Ishikawa (cell line): Measurements from ENCODE around the gene PDCD4.

Source experiments
- CEBPB ChIP-seq: IDR thresholded peaks from 2 replicates; pipeline ENCODE4 v1.6.1; 2012
- CREB1 ChIP-seq: IDR thresholded peaks from 2 replicates; pipeline ENCODE4 v1.6.1; 2012; ENCODE audit warnings: low read depth
- EGR1 ChIP-seq: IDR thresholded peaks from 2 replicates; pipeline ENCODE4 v1.6.1; 2012
- EP300 ChIP-seq: IDR thresholded peaks from 2 replicates; pipeline ENCODE4 v1.6.1; 2012; ENCODE audit warnings: borderline replicate concordance
- FOXM1 ChIP-seq: IDR thresholded peaks from 2 replicates; pipeline ENCODE4 v1.6.1; 2012; ENCODE audit warnings: low read depth, borderline replicate concordance
- NFIC ChIP-seq: IDR thresholded peaks from 2 replicates; pipeline ENCODE4 v1.6.1; 2012
- RAD21 ChIP-seq: IDR thresholded peaks from 2 replicates; pipeline ENCODE4 v1.6.1; 2012; ENCODE audit warnings: low read depth
- TAF1 ChIP-seq: IDR thresholded peaks from 2 replicates; pipeline ENCODE4 v1.6.1; 2012; ENCODE audit warnings: low read depth, mild to moderate bottlenecking
- TCF12 ChIP-seq: IDR thresholded peaks from 2 replicates; pipeline ENCODE4 v1.6.1; 2012; ENCODE audit warnings: low read depth
- TEAD4 ChIP-seq: IDR thresholded peaks from 2 replicates; pipeline ENCODE4 v1.6.1; 2012
- YY1 ChIP-seq: IDR thresholded peaks from 2 replicates; pipeline ENCODE4 v1.6.1; 2012; ENCODE audit warnings: low read depth
- ZBTB7A ChIP-seq: IDR thresholded peaks from 2 replicates; pipeline ENCODE4 v1.6.1; 2012; ENCODE audit warnings: low read depth
- TF ChIP-seq, protein P1 (sequence below): IDR thresholded peaks from 2 replicates; pipeline ENCODE4 v1.6.1; 2012
- TF ChIP-seq, protein P2 (sequence below): IDR thresholded peaks from 2 replicates; pipeline ENCODE4 v1.6.1; 2012; ENCODE audit warnings: low read depth, mild to moderate bottlenecking
- TF ChIP-seq, protein P3 (sequence below): IDR thresholded peaks from 2 replicates; pipeline ENCODE4 v1.6.1; 2012

Gene PDCD4

DNA sequence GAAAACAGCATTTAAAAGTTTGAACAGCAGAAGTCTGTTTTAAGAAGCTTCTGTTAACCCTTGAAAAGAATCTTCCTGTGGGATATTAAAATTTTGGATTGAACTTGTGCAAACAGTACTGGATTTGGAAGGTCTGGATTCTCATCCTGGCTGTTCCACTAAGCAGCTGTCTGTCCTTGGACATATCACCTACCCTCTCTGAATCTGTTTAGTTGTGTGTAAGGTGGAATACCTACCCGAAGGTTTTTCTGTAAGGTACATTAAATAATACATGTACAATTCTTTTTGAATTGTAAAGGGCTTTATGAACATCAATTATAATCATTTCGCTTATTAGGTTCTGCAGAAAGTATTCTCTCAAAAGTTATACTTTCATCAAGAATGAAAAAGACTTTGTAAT is 2.2 kb downstream of the PDCD4 start:
- TF ChIP-seq, protein P1, sequence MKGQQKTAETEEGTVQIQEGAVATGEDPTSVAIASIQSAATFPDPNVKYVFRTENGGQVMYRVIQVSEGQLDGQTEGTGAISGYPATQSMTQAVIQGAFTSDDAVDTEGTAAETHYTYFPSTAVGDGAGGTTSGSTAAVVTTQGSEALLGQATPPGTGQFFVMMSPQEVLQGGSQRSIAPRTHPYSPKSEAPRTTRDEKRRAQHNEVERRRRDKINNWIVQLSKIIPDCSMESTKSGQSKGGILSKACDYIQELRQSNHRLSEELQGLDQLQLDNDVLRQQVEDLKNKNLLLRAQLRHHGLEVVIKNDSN = no peak
- TF ChIP-seq NFIC (no peak), YY1 (no peak)
- TF ChIP-seq, protein P2, sequence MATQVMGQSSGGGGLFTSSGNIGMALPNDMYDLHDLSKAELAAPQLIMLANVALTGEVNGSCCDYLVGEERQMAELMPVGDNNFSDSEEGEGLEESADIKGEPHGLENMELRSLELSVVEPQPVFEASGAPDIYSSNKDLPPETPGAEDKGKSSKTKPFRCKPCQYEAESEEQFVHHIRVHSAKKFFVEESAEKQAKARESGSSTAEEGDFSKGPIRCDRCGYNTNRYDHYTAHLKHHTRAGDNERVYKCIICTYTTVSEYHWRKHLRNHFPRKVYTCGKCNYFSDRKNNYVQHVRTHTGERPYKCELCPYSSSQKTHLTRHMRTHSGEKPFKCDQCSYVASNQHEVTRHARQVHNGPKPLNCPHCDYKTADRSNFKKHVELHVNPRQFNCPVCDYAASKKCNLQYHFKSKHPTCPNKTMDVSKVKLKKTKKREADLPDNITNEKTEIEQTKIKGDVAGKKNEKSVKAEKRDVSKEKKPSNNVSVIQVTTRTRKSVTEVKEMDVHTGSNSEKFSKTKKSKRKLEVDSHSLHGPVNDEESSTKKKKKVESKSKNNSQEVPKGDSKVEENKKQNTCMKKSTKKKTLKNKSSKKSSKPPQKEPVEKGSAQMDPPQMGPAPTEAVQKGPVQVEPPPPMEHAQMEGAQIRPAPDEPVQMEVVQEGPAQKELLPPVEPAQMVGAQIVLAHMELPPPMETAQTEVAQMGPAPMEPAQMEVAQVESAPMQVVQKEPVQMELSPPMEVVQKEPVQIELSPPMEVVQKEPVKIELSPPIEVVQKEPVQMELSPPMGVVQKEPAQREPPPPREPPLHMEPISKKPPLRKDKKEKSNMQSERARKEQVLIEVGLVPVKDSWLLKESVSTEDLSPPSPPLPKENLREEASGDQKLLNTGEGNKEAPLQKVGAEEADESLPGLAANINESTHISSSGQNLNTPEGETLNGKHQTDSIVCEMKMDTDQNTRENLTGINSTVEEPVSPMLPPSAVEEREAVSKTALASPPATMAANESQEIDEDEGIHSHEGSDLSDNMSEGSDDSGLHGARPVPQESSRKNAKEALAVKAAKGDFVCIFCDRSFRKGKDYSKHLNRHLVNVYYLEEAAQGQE = no peak
- TF ChIP-seq, protein P3, sequence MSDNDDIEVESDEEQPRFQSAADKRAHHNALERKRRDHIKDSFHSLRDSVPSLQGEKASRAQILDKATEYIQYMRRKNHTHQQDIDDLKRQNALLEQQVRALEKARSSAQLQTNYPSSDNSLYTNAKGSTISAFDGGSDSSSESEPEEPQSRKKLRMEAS = no peak

DNA sequence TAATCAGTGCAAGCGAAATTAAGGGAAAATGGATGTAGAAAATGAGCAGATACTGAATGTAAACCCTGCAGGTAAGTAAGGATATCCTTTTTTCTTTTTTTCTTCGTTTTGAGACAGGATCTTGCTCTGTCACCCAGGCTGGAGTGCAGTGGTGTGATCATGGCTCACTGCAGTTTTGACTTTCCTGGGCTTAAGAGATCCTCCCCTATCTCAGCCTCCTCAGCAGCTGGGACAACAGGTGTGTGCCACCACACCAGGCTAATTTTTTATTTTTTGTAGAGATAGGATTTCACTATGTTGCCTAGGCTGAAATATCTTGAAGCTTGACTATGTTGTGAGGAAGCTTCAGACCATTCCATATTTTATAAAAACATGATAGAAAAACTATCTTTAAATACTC is 4.3 kb downstream of the PDCD4 start:
- TF ChIP-seq YY1 = no peak
- TF ChIP-seq RAD21 = no peak
- TF ChIP-seq, protein P2 = no peak

DNA sequence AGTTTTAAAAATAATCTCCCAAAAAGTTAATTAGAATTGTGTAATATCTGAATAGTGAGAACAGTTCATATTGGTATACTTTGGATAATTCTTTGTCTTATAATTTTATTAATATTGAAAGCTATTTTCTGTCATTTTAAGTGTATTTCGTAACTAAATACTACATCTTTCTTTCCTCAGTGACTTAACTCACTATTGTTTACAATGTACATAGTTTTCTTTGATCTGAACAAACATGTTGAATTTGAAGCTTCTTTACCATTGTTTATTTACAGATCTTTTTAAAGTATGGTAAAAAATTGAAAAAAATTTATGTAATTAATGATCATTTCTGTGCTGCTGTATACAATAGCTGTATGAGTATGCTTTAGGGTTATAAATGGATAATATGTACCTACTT is 5.1 kb downstream of the PDCD4 start:
- TF ChIP-seq, protein P3 = no peak
- TF ChIP-seq, protein P1 = no peak
- TF ChIP-seq CEBPB (no peak), NFIC (no peak), EGR1 (no peak), TAF1 (no peak), RAD21 (no peak), CREB1 (no peak), ZBTB7A (no peak), FOXM1 (no peak), TEAD4 (no peak), EP300 (no peak), YY1 (no peak), TCF12 (no peak)
- TF ChIP-seq, protein P2 = no peak

DNA sequence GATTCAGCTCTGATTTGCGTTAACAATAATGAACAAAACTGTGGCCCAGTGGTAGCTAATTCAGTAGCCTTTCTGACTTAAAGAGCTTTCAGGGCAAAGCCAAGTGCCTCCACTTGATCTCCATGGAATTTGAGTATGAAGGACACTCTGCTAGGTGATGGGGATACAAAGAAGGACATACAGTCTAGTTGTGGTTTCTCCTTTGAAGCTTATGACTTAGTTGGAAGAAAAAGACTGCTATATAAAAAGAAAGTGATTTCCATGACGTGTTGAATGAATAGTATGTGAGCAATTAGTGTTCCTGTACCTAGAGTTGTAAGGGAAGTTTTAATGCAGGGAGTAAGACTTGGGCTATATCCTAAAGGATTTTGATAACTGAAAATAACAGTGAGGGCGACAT is 8.3 kb downstream of the PDCD4 start:
- TF ChIP-seq FOXM1 = no peak
- TF ChIP-seq, protein P1 = no peak
- TF ChIP-seq NFIC = no peak
- no peak for TF ChIP-seq CEBPB
- TF ChIP-seq TEAD4 = no peak
- no peak for TF ChIP-seq ZBTB7A
- no peak for TF ChIP-seq EP300
- TF ChIP-seq EGR1 = no peak
- no peak for TF ChIP-seq RAD21
- TF ChIP-seq CREB1 = no peak
- no peak for TF ChIP-seq TCF12
- TF ChIP-seq, protein P2 = no peak
- TF ChIP-seq TAF1 = no peak
- TF ChIP-seq, protein P3 = no peak
- TF ChIP-seq YY1 = no peak
